GM04504 (cell line): Measurements from ENCODE around the gene PLXNB2.

Experiments
- DNase-seq: peaks from one replicate; pipeline ENCODE4 v3.0.0-alpha.2; 2012; ENCODE audit warnings: low read depth

PLXNB2 gene

DNA sequence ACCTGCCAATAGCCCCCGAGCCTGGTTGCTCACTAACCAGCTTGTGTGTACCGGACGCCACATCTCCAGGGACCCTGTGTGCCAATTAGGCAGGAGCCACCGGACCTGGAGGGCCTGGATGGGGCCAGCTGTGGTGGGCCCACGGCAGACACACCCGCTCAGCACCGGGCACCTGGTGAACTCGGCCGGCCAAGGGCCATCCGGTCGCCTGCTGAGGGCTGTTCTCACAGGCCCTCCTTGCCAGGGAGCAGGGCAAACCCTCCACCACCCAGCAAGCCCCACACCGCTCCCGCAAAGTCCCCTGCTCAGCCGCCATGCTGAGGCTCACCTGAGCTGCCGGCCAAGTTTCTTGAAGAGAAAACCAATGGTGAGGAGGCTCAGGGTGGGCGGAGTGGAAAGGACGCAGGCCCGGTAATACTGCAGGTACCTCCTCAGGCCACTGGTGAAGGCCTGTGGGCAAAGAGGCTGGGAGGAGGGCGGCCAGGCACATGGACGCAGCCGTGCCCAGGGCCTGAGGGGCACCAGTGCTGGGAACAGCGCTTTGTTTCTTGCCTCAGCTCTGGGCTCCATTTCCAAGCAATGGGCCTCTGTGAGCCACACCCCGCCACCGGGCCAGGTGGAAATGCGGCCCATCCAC is 79.7 kb downstream of the PLXNB2 start:
- no peak for DNase-seq

GRCh38 chr22:50226875-50227165 is 80.6 kb downstream of the PLXNB2 start:
- DNase-seq, result no peak

DNA sequence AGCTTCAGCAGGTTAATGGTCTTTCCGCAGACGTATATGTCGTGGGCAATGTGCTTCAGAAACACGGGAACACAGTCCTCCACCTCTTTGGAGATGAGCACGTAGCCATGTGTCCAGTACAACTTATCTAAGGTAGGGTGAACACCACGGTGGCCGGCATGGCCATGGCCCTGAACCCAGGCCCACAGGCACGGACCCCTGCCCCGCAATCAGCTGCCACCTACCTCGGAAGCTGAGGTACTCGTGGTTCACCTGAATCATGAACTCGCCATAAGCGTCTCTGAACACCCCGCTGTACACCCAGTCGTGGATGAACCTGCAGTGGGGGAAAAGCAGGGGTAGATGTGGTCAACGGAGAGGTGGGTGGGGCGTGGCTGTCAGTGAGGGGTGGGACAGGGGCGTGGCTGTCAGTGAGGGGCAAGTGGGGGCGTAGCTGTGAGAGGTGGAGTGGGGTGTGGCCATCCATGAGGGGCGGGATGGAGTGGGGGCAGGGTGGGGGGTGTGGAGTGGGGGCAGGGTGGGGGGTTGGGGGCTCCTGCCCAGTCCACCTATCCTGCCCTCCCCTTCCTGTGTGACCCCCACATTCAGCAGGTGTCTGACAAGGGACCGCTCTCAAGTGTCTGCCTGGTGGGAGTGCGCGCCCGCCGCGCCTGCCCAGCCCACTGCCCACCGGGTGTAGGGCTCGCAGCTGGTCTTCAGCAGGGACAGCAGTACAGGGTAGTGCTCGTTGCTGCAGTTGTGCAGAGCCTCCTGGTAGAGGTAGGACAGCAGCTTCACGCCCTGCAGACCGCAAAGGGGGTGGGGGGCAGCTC is 81.2 kb downstream of the PLXNB2 start:
- DNase-seq, result no peak

GRCh38 chr22:50225200-50225969 is 82.1 kb downstream of the PLXNB2 start:
- no peak for DNase-seq
